Astrocyte of the spinal cord (primary cell): ENCODE measurements around the gene DIAPH1.

Source experiments
- DNase-seq: peaks from one replicate; pipeline ENCODE4 v3.0.0; 2011; ENCODE audit warnings: low read depth, low spot score
- H3K4me3 ChIP-seq: 2 replicates; pipeline ENCODE4 v1.5.1; 2011; ENCODE audit warnings: low read depth, mild to moderate bottlenecking, low read length, moderate library complexity
- CTCF ChIP-seq: IDR thresholded peaks from 2 replicates; pipeline ENCODE4 v1.5.1; 2012; ENCODE audit warnings: low read depth, mild to moderate bottlenecking, low read length, inconsistent platforms
- in situ Hi-C: cut with HindIII; loops from 2 replicates; pipeline ENCODE4 v1.10.0; 2017; ENCODE audit warnings: low sequenced_read_pairs

DIAPH1 gene

GRCh38 chr5:141657404-141657803 is 38.6 kb upstream of the DIAPH1 start:
- in situ Hi-C loops = no loop called here
- TF ChIP-seq CTCF = no peak
- DNase-seq = no peak
- H3K4me3 ChIP-seq = no peak overlapping the region

- no peak for TF ChIP-seq CTCF
- H3K4me3 ChIP-seq = no peak overlapping the region
- in situ Hi-C loops = no loop called here
- no peak for DNase-seq
Measured at GRCh38 chr5:141656396-141656795, 37.6 kb upstream of the DIAPH1 start.

- in situ Hi-C loops = no loop called here
- TF ChIP-seq CTCF = no peak
- DNase-seq = no peak
- no peak overlapping the region for H3K4me3 ChIP-seq
Measured at GRCh38 chr5:141655020-141655419, 36.2 kb upstream of the DIAPH1 start.

- in situ Hi-C loops = no loop called here
- peak; percentile 67 for DNase-seq
- H3K4me3 ChIP-seq = no peak overlapping the region
- no peak for TF ChIP-seq CTCF
Measured at GRCh38 chr5:141654298-141654697, 35.5 kb upstream of the DIAPH1 start.

GRCh38 chr5:141651728-141652105 is 32.9 kb upstream of the DIAPH1 start:
- H3K4me3 ChIP-seq = peak overlapping the region; percentile 80
- no peak for TF ChIP-seq CTCF
- DNase-seq = no peak
- in situ Hi-C loops = no loop called here

- in situ Hi-C loops = no loop called here
- no peak for TF ChIP-seq CTCF
- peak; percentile 79 for DNase-seq
- peak within 1 kb of the TSS; percentile 80 for H3K4me3 ChIP-seq
Measured at GRCh38 chr5:141650851-141651727, 32.3 kb upstream of the DIAPH1 start, which contains the start of gene FCHSD1. Gene FCHSD1 (minus strand): TSS chr5:141651418. CDS start chr5:141651368, 50 bp downstream.
